IPS DF 6.9 (cell line): ENCODE data around the gene UCN2.
"Not testable (repeated sequence)": the region's sequence is repeated elsewhere in the genome, so short reads cannot be mapped to it uniquely, and the experiment has no call there.

ENCODE experiments used
- DNase-seq: peaks from one replicate; pipeline ENCODE4 v3.0.0-alpha.2; 2013; ENCODE audit warnings: low read depth, low spot score
- H3K27ac ChIP-seq: one replicate; pipeline ENCODE4 v1.5.1; 2013; ENCODE audit warnings: low read length, control low read depth
- H3K27me3 ChIP-seq: 2 replicates; pipeline ENCODE4 v1.6.1; 2013; ENCODE audit warnings: mild to moderate bottlenecking, low read length; ENCODE audit not compliant: control insufficient read depth, insufficient read depth
- H3K36me3 ChIP-seq: 2 replicates; pipeline ENCODE4 v1.6.1; 2013; ENCODE audit warnings: low read length; ENCODE audit not compliant: control insufficient read depth, insufficient read depth
- H3K4me1 ChIP-seq: 2 replicates; pipeline ENCODE4 v1.6.1; 2013; ENCODE audit warnings: low read length; ENCODE audit not compliant: control insufficient read depth, insufficient read depth
- H3K4me3 ChIP-seq: 2 replicates; pipeline ENCODE4 v1.5.1; 2013; ENCODE audit warnings: mild to moderate bottlenecking, low read length
- H3K9me3 ChIP-seq: 2 replicates; pipeline ENCODE4 v1.6.1; 2013; ENCODE audit warnings: low read length, inconsistent platforms; ENCODE audit not compliant: control insufficient read depth, insufficient read depth
- WGBS: extraction: QIAGEN DNeasy Blood & Tissue Kit; methylation state at CpG from one replicate; pipeline ENCODE4 v1.1.7; 2013; ENCODE audit warnings: mixed read lengths, missing lambda C conversion rate; ENCODE audit not compliant: insufficient read length, insufficient coverage; 5-methylcytosine and 5-hydroxymethylcytosine counted together

UCN2 gene

GRCh38 chr3:48536116-48536515, 27.5 kb downstream of the UCN2 start:
- peaks cover 24% of the 10 kb centered on the region for H3K36me3 ChIP-seq
- no CpG with 5 or more reads among the region's 19 CpGs for whole genome bisulfite sequencing

GRCh38 chr3:48535578-48535977, 28.0 kb downstream of the UCN2 start:
- Histone ChIP-seq H3K9me3 (no peaks in the 10 kb centered on the region), H3K27ac (no peak overlapping the region), H3K36me3 (peaks cover 24% of the 10 kb centered on the region), H3K27me3 (no peaks in the 10 kb centered on the region), H3K4me1 (no peaks in the 10 kb centered on the region), H3K4me3 (no peak overlapping the region)
- DNase-seq: no peak
- WGBS: no CpG with 5 or more reads among the region's 4 CpGs

More at GRCh38 chr3:48536116-48536515, 27.5 kb downstream of the UCN2 start:
- H3K4me1 ChIP-seq: no peaks in the 10 kb centered on the region
- no peaks in the 10 kb centered on the region for H3K27me3 ChIP-seq
- no peaks in the 10 kb centered on the region for H3K9me3 ChIP-seq
- DNase-seq: no peak
- H3K27ac ChIP-seq: no peak overlapping the region
- no peak overlapping the region for H3K4me3 ChIP-seq

GRCh38 chr3:48532977-48533337, 30.6 kb downstream of the UCN2 start:
- H3K9me3 ChIP-seq: no peaks in the 10 kb centered on the region
- WGBS: no CpG with 5 or more reads among the region's 2 CpGs
- H3K4me3 ChIP-seq: no peak overlapping the region
- no peak for DNase-seq
- H3K4me1 ChIP-seq: no peaks in the 10 kb centered on the region; the same call in 1 of the 2 replicates
- H3K27ac ChIP-seq: no peak overlapping the region
- H3K27me3 ChIP-seq: no peaks in the 10 kb centered on the region
- H3K36me3 ChIP-seq: peaks cover 13% of the 10 kb centered on the region

GRCh38 chr3:48532271-48532976, 31.2 kb downstream of the UCN2 start:
- Histone ChIP-seq H3K4me1 (no peaks in the 10 kb centered on the region; the same call in 1 of the 2 replicates), H3K27me3 (no peaks in the 10 kb centered on the region), H3K9me3 (no peaks in the 10 kb centered on the region), H3K4me3 (no peak overlapping the region), H3K27ac (no peak overlapping the region), H3K36me3 (peaks cover 13% of the 10 kb centered on the region)
- no peak for DNase-seq
- no CpG with 5 or more reads among the region's 6 CpGs for WGBS

- DNase-seq, H3K27me3 ChIP-seq, H3K9me3 ChIP-seq, H3K4me3 ChIP-seq, H3K27ac ChIP-seq, H3K4me1 ChIP-seq, H3K36me3 ChIP-seq: not testable (repeated sequence)
- WGBS: no CpG with 5 or more reads among the region's 4 CpGs
These were observed 32.9 kb downstream of the UCN2 start for GRCh38 chr3:48530701-48531100.

GRCh38 chr3:48528754-48529153, 34.8 kb downstream of the UCN2 start:
- no peak for DNase-seq
- Histone ChIP-seq H3K27me3 (no peaks in the 10 kb centered on the region), H3K9me3 (no peaks in the 10 kb centered on the region), H3K27ac (no peak overlapping the region), H3K4me3 (no peak overlapping the region), H3K4me1 (no peaks in the 10 kb centered on the region; the same call in 1 of the 2 replicates), H3K36me3 (no peaks in the 10 kb centered on the region; the same call in 1 of the 2 replicates)
- WGBS: no CpG with 5 or more reads among the region's 3 CpGs

GRCh38 chr3:48528048-48528447, 35.5 kb downstream of the UCN2 start:
- DNase-seq: no peak
- no peaks in the 10 kb centered on the region; the same call in 1 of the 2 replicates for H3K36me3 ChIP-seq
- H3K4me1 ChIP-seq: no peaks in the 10 kb centered on the region; the same call in 1 of the 2 replicates
- H3K9me3 ChIP-seq: no peaks in the 10 kb centered on the region
- no CpG with 5 or more reads among the region's 9 CpGs for WGBS
- H3K4me3 ChIP-seq: no peak overlapping the region
- H3K27ac ChIP-seq: no peak overlapping the region
- no peaks in the 10 kb centered on the region for H3K27me3 ChIP-seq

- no peaks in the 10 kb centered on the region for H3K9me3 ChIP-seq
- no peak overlapping the region for H3K4me3 ChIP-seq
- H3K27me3 ChIP-seq: no peaks in the 10 kb centered on the region
- DNase-seq: no peak
- no peak overlapping the region for H3K27ac ChIP-seq
- H3K36me3 ChIP-seq: no peaks in the 10 kb centered on the region; the same call in 1 of the 2 replicates
- WGBS: no CpG with 5 or more reads among the region's 9 CpGs
- no peaks in the 10 kb centered on the region; the same call in 1 of the 2 replicates for H3K4me1 ChIP-seq
These were observed 38.6 kb downstream of the UCN2 start for GRCh38 chr3:48524970-48525369.

GRCh38 chr3:48521635-48522034, 41.9 kb downstream of the UCN2 start:
- WGBS: no CpG with 5 or more reads among the region's 6 CpGs
- Histone ChIP-seq H3K4me1 (no peaks in the 10 kb centered on the region), H3K36me3 (peaks cover 10% of the 10 kb centered on the region), H3K9me3 (no peaks in the 10 kb centered on the region), H3K27ac (no peak overlapping the region), H3K27me3 (no peaks in the 10 kb centered on the region), H3K4me3 (no peak overlapping the region)
- DNase-seq: no peak

- Histone ChIP-seq H3K9me3 (no peaks in the 10 kb centered on the region), H3K4me1 (no peaks in the 10 kb centered on the region), H3K27me3 (no peaks in the 10 kb centered on the region), H3K36me3 (peaks cover 10% of the 10 kb centered on the region), H3K27ac (no peak overlapping the region), H3K4me3 (no peak overlapping the region)
- DNase-seq: no peak
- WGBS: no CpG with 5 or more reads among the region's 9 CpGs
These were observed 44.3 kb downstream of the UCN2 start for GRCh38 chr3:48519277-48519643.
